Ovary (tissue), 3 donors: ENCODE measurements around the gene NUMA1.

Source experiments
- CTCF ChIP-seq, 3 donors: fragments of 450-650 bp in 2 of 3; fragments of 200-600 bp in 1 of 3; IDR thresholded peaks; one replicate each; pipeline versions ENCODE4 v1.5.1 to v1.8.0; 2016 to 2022; ENCODE audit warnings: antibody characterized with exemption in 3 of 3, mild to moderate bottlenecking in 1 of 3
- EP300 ChIP-seq: sonication (generic); formaldehyde crosslinking; IDR thresholded peaks from one replicate; pipeline ENCODE4 v1.6.1; 2017; ENCODE audit warnings: antibody characterized with exemption
- POLR2A ChIP-seq: fragments of 450-650 bp; IDR thresholded peaks from one replicate; pipeline ENCODE4 v1.6.1; 2017; ENCODE audit warnings: antibody characterized with exemption, mild to moderate bottlenecking, moderate library complexity
- donor health status: DM: no; HTN: no; CAD: no.

GRCh38 chr11:71999362-71999761 lies 81.0 kb downstream of the NUMA1 start:
- TF ChIP-seq POLR2A (no peak), CTCF (IDR thresholded peaks at IDR 0.05) (no peak), EP300 (no peak)
